ENCODE measurements around the gene CADM1. TPM values are rescaled to one million over a fixed set of nuclear protein-coding genes. Genes with fewer than 3 reads are reported as not detected.
A peak's percentile ranks its signal among the peaks of the same experiment; 100 is the strongest.

CADM1 gene
- total and polyA plus RNA-seq, 2 experiments from 2014 or later, result 48.4 to 54.3 TPM

DNA sequence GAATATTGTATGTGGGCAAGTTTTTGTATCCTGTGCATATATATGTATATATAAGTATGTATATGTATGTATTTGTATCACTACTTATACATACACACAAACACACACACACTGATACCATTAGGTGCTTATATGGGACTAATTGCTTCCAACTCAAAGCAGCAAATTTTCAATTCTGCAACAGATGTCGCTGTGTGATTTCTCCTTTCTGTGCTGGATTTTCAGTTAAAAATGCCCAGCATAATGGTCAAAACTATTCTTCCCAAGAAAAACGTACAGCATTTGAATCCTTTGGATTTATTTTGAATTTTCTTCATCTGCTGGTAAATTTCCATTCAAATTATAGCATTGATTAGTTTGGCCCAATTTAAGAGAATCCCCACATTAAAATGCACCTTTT is 4.3 kb downstream of the CADM1 start:
- Histone ChIP-seq H3K79me2 (peaks cover 34% of the 10 kb centered on the region), H4K20me1 (ENCODE audit: insufficient read depth, poor library complexity, severe bottlenecking) (no peaks in the 10 kb centered on the region), H3K4me3 (no peak overlapping the region), H3K27me3 (peaks cover 11% of the 10 kb centered on the region), H3K9me3 (ENCODE audit: low read depth) (no peaks in the 10 kb centered on the region), H3K27ac (no peak overlapping the region), H3K36me3 (replicated peaks; ENCODE audit: insufficient read depth, low read depth) (no peaks in the 10 kb centered on the region), H2AFZ (no peak overlapping the region), H3K4me2 (no peak overlapping the region), H3K4me1 (ENCODE audit: insufficient read depth) (peaks cover 19% of the 10 kb centered on the region), H3K9me2 (replicated peaks; ENCODE audit: insufficient read depth) (no peaks in the 10 kb centered on the region)
- TF ChIP-seq EZH2 (IDR thresholded peaks at IDR 0.05; ENCODE audit: borderline replicate concordance), result no peak
- no peak for TF ChIP-seq EZH2phosphoT487 (IDR thresholded peaks at IDR 0.05; ENCODE audit: low read depth, severe bottlenecking, unreplicated experiment)
- WGBS (ENCODE audit: low lambda C conversion rate, missing lambda C conversion rate), result 87% methylated on average over 2 of the region's 2 CpGs
- no peak for DNase-seq (ENCODE audit: low spot score)

DNA sequence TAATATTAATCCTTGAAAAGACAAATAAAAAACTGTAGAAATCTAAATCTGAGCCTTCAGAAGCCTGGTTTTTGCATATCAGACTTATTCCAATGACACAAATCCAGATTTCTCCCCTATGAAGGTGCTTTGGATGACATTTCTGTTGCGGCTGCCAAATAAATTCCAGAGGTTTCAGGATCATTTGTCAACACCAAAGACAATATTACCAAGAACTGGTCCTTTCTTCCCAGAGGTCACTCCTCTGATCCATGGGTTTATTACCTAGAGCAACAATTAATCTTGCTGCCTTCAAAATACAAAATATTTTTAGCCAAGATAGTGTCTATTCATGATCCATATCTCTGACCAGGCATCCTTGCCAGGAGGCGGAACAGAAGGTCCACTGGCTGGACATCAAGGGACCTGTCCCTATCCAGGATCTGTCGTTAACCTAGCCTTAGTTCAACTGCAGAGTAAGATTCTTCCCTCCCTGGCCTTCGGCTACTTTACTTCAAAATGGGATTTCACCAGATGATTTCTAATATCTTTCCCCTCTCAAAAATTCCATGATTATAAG is 4.9 kb downstream of the CADM1 start:
- H4K20me1 ChIP-seq (ENCODE audit: insufficient read depth, poor library complexity, severe bottlenecking), result no peaks in the 10 kb centered on the region
- H3K9me2 ChIP-seq (replicated peaks; ENCODE audit: insufficient read depth), result no peaks in the 10 kb centered on the region
- H3K4me1 ChIP-seq (ENCODE audit: insufficient read depth), result peaks cover 19% of the 10 kb centered on the region
- peaks cover 11% of the 10 kb centered on the region for H3K27me3 ChIP-seq
- H3K4me2 ChIP-seq, result no peak overlapping the region
- peaks cover 34% of the 10 kb centered on the region for H3K79me2 ChIP-seq
- H3K36me3 ChIP-seq (replicated peaks; ENCODE audit: insufficient read depth, low read depth), result no peaks in the 10 kb centered on the region
- H3K27ac ChIP-seq, result no peak overlapping the region
- TF ChIP-seq EZH2 (IDR thresholded peaks at IDR 0.05; ENCODE audit: borderline replicate concordance) (no peak), EZH2phosphoT487 (IDR thresholded peaks at IDR 0.05; ENCODE audit: low read depth, severe bottlenecking, unreplicated experiment) (no peak)
- TF ChIP-seq, protein P1, sequence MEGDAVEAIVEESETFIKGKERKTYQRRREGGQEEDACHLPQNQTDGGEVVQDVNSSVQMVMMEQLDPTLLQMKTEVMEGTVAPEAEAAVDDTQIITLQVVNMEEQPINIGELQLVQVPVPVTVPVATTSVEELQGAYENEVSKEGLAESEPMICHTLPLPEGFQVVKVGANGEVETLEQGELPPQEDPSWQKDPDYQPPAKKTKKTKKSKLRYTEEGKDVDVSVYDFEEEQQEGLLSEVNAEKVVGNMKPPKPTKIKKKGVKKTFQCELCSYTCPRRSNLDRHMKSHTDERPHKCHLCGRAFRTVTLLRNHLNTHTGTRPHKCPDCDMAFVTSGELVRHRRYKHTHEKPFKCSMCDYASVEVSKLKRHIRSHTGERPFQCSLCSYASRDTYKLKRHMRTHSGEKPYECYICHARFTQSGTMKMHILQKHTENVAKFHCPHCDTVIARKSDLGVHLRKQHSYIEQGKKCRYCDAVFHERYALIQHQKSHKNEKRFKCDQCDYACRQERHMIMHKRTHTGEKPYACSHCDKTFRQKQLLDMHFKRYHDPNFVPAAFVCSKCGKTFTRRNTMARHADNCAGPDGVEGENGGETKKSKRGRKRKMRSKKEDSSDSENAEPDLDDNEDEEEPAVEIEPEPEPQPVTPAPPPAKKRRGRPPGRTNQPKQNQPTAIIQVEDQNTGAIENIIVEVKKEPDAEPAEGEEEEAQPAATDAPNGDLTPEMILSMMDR (IDR thresholded peaks at IDR 0.05; ENCODE audit: poor library complexity), result no peak
- no peak overlapping the region for H2AFZ ChIP-seq
- no peaks in the 10 kb centered on the region for H3K9me3 ChIP-seq (ENCODE audit: low read depth)
- no peak overlapping the region for H3K4me3 ChIP-seq
- no peak for DNase-seq (ENCODE audit: low spot score)
- WGBS (ENCODE audit: low lambda C conversion rate, missing lambda C conversion rate), result 92% methylated on average over 4 of the region's 4 CpGs

DNA sequence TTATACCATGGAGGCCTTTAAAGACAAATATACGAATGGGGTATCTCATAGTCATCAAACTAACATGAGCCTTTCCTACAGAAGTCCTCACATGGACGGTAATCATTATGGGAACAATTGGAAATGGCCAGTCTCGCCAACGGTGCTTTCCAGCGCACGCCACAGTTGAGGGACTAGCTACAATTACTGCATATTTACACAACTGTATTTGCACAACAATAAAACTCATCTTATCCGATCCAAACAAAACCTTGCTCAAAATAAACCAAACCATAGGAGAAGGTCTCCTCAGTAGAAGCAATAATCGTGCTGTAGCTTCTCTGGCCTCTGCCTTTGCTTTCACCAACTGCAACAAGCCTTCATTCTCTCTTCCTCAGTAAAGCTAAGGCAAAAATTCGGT is 5.9 kb downstream of the CADM1 start:
- DNase-seq (ENCODE audit: low spot score), result no peak
- Histone ChIP-seq H3K27me3 (peaks cover 11% of the 10 kb centered on the region), H3K4me3 (no peak overlapping the region), H4K20me1 (ENCODE audit: insufficient read depth, poor library complexity, severe bottlenecking) (no peaks in the 10 kb centered on the region), H3K27ac (no peak overlapping the region), H3K9me2 (replicated peaks; ENCODE audit: insufficient read depth) (no peaks in the 10 kb centered on the region), H2AFZ (no peak overlapping the region), H3K9me3 (ENCODE audit: low read depth) (no peaks in the 10 kb centered on the region), H3K79me2 (peaks cover 34% of the 10 kb centered on the region), H3K4me1 (ENCODE audit: insufficient read depth) (peaks cover 19% of the 10 kb centered on the region), H3K4me2 (peak overlapping the region; percentile 48), H3K36me3 (replicated peaks; ENCODE audit: insufficient read depth, low read depth) (no peaks in the 10 kb centered on the region)
- no peak for TF ChIP-seq EZH2phosphoT487 (IDR thresholded peaks at IDR 0.05; ENCODE audit: low read depth, severe bottlenecking, unreplicated experiment)
- TF ChIP-seq EZH2 (IDR thresholded peaks at IDR 0.05; ENCODE audit: borderline replicate concordance), result no peak
- TF ChIP-seq, protein P1 (IDR thresholded peaks at IDR 0.05; ENCODE audit: poor library complexity), result no peak
- whole genome bisulfite sequencing (ENCODE audit: low lambda C conversion rate, missing lambda C conversion rate), result 68% methylated on average over 9 of the region's 9 CpGs

DNA sequence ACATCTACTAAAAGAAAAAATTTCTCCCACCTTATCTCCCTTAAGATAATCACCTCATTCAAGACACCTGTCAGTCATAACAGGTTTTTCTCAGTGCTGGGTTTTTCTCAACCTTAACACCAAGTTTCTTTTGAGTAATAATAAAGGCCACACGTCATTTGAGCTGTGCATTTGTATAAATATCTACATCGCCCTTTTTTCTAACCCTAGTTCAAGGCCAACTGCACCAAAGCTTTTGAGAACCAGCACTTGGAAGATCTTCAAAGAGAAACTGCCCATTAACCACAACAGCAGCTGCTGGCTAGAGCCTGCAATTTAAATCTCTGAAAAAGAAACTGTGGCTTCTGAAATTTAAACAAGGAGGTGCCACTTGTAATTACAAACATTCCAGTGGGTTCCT is 6.9 kb downstream of the CADM1 start:
- no peak overlapping the region for H2AFZ ChIP-seq
- H3K79me2 ChIP-seq, result peaks cover 28% of the 10 kb centered on the region
- TF ChIP-seq, protein P1 (IDR thresholded peaks at IDR 0.05; ENCODE audit: poor library complexity), result no peak
- TF ChIP-seq EZH2 (IDR thresholded peaks at IDR 0.05; ENCODE audit: borderline replicate concordance) (no peak), EZH2phosphoT487 (IDR thresholded peaks at IDR 0.05; ENCODE audit: low read depth, severe bottlenecking, unreplicated experiment) (no peak)
- H3K4me3 ChIP-seq, result no peak overlapping the region
- no peaks in the 10 kb centered on the region for H3K36me3 ChIP-seq (replicated peaks; ENCODE audit: insufficient read depth, low read depth)
- H3K27me3 ChIP-seq, result peaks cover 11% of the 10 kb centered on the region
- no peak for DNase-seq (ENCODE audit: low spot score)
- no peaks in the 10 kb centered on the region for H3K9me2 ChIP-seq (replicated peaks; ENCODE audit: insufficient read depth)
- H3K27ac ChIP-seq, result no peak overlapping the region
- no peaks in the 10 kb centered on the region for H3K9me3 ChIP-seq (ENCODE audit: low read depth)
- H3K4me1 ChIP-seq (ENCODE audit: insufficient read depth), result peaks cover 19% of the 10 kb centered on the region
- no peaks in the 10 kb centered on the region for H4K20me1 ChIP-seq (ENCODE audit: insufficient read depth, poor library complexity, severe bottlenecking)
- WGBS (ENCODE audit: low lambda C conversion rate, missing lambda C conversion rate), result 62% methylated on average over 2 of the region's 2 CpGs
- H3K4me2 ChIP-seq, result no peak overlapping the region
